Lung (tissue), 12 donors: ENCODE results near the gene ENTREP1. TPM values are rescaled to one million over a fixed set of nuclear protein-coding genes. Genes with fewer than 3 reads are reported as not detected.
"Not testable (repeated sequence)": the region's sequence is repeated elsewhere in the genome, so short reads cannot be mapped to it uniquely, and the experiment has no call there.

ENCODE experiments used
- ATAC-seq: fragments of 200-7000 bp; cut with Tn5 transposase; one replicate; pipeline ENCODE4 v1.9.1; 2020; ENCODE audit warnings: moderate number of reproducible peaks; ENCODE audit not compliant: insufficient read depth, low FRiP score
- DNase-seq, 3 donors: peaks; one replicate each; pipeline ENCODE4 v3.0.0-alpha.2; 2013 to 2017
- H3K27ac ChIP-seq, 2 donors: one replicate each; pipeline ENCODE4 v1.5.1; 2013; ENCODE audit warnings: mild to moderate bottlenecking in 2 of 2, moderate library complexity in 2 of 2, control low read depth in 1 of 2, inconsistent platforms in 1 of 2, low read depth in 1 of 2, low read length in 1 of 2
- H3K27me3 ChIP-seq, 3 donors: one replicate each; pipeline ENCODE4 v1.5.1; 2013; ENCODE audit warnings: low read length in 2 of 3; ENCODE audit not compliant: control insufficient read depth in 3 of 3, insufficient read depth in 3 of 3
- H3K36me3 ChIP-seq, 4 donors: one replicate each; pipeline ENCODE4 v1.5.1; 2013; ENCODE audit warnings: low read length in 4 of 4, mild to moderate bottlenecking in 1 of 4, moderate library complexity in 1 of 4; ENCODE audit not compliant: control insufficient read depth in 4 of 4, insufficient read depth in 4 of 4
- H3K4me1 ChIP-seq, 5 donors: one replicate each; pipeline ENCODE4 v1.5.1; 2013; ENCODE audit warnings: low read length in 5 of 5, mild to moderate bottlenecking in 2 of 5, moderate library complexity in 1 of 5; ENCODE audit not compliant: control insufficient read depth in 5 of 5, insufficient read depth in 5 of 5
- H3K4me3 ChIP-seq: one replicate; pipeline ENCODE4 v1.5.1; 2013; ENCODE audit warnings: mild to moderate bottlenecking, control low read depth, moderate library complexity
- H3K9ac ChIP-seq, 2 donors: one replicate each; pipeline ENCODE4 v1.5.1; 2013; ENCODE audit warnings: low read length in 2 of 2, control low read depth in 1 of 2; ENCODE audit not compliant: insufficient read depth in 1 of 2
- H3K9me3 ChIP-seq, 4 donors: one replicate each; pipeline ENCODE4 v1.5.1; 2013; ENCODE audit warnings: low read length in 3 of 4, mild to moderate bottlenecking in 1 of 4, moderate library complexity in 1 of 4; ENCODE audit not compliant: control insufficient read depth in 4 of 4, insufficient read depth in 3 of 4
- CTCF ChIP-seq: IDR thresholded peaks from 2 replicates; pipeline ENCODE4 v1.5.1; 2012; ENCODE audit warnings: mild to moderate bottlenecking; ENCODE audit errors: control extremely low read depth, extremely low read depth
- WGBS, 2 donors: extraction: QIAGEN DNeasy Blood & Tissue Kit; methylation state at CpG; one replicate each; pipeline ENCODE4 v1.1.7; 2013; 5-methylcytosine and 5-hydroxymethylcytosine counted together
- polyA plus RNA-seq, 2 donors: library from polyadenylated mRNA; stranded (reverse); fragments of 200-250 nt; gene quantifications; one replicate each; pipeline ENCODE4 v1.2.1, GENCODE V29; 2013
- total RNA-seq, 2 donors: library from RNA; depleted of rRNA in 1 of 2; stranded (reverse); fragments of >200 nt in 1 of 2; gene quantifications; one replicate each; pipeline ENCODE4 v1.2.1, GENCODE V29; 2014 to 2021
- donor health status: control.
- donor health status: control.
- donor health status: Bipolar disorder and iron deficiency.
- donor health status: healthy.
- donor health status: DM: yes; HTN: yes; CAD: no.

The ENTREP1 gene
- total and polyA plus RNA-seq, 4 donors = 3.7 to 47.9 (median 18.3) TPM

- WGBS, 2 donors = 65 to 77% methylated on average over 12 of the region's 12 CpGs
- no peaks in the 10 kb centered on the region for H3K36me3 ChIP-seq
- H3K4me3 ChIP-seq = no peak overlapping the region
- no peak for TF ChIP-seq CTCF
- H3K9ac ChIP-seq = no peak overlapping the region
- peaks cover 0 to 3% (median 1%) of the 10 kb centered on the region in 5 donors for H3K4me1 ChIP-seq
- ATAC-seq = no peak
- peaks cover 0 to 3% (median 0%) of the 10 kb centered on the region in 4 donors for H3K9me3 ChIP-seq
- DNase-seq = no peak
- peak overlapping the region in 1 of 2 donors; percentile 9 for H3K27ac ChIP-seq
- no peaks in the 10 kb centered on the region for H3K27me3 ChIP-seq
Observed at GRCh38 chr9:69397384-69398214, 72.6 kb downstream of the ENTREP1 start.

- no peak for TF ChIP-seq CTCF
- Histone ChIP-seq H3K9me3 (peaks cover 0 to 3% (median 0%) of the 10 kb centered on the region in 4 donors), H3K4me1 (no peaks in the 10 kb centered on the region), H3K36me3 (no peaks in the 10 kb centered on the region), H3K27ac (no peak overlapping the region), H3K27me3 (no peaks in the 10 kb centered on the region), H3K4me3 (no peak overlapping the region), H3K9ac (no peak overlapping the region)
- 91 to 97% methylated on average over 1 of the region's 1 CpG for WGBS, 2 donors
- ATAC-seq (no peak), DNase-seq (no peak)
Observed at GRCh38 chr9:69400470-69400869, 75.5 kb downstream of the ENTREP1 start.

DNA sequence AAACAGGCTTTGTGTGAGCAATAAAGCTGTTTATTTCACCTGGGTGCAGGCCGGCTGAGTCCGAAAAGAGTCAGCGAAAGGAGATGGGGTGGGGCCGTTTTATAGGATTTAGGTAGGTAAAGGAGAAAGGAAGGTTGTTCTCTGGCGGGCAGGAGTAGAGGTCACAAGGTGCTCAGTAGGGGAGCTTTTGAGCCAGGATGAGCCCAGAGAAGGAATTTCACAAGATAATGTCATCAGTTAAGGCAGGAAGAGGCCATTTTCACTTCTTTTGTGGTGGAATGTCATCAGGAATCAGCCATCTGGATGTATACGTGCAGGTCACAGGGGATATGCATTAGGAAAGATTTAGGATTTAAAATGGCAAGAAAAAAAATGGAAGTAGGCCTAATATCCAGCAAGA is 84.9 kb downstream of the ENTREP1 start:
- not testable (repeated sequence) for H3K9me3 ChIP-seq, H3K27ac ChIP-seq
- WGBS, 2 donors = 90 to 94% methylated on average over 6 of the region's 6 CpGs

GRCh38 chr9:69411246-69411645 is 86.2 kb downstream of the ENTREP1 start:
- 96 to 98% methylated on average over 3 of the region's 3 CpGs for WGBS, 2 donors
- H3K27me3 ChIP-seq = no peaks in the 10 kb centered on the region
- H3K9me3 ChIP-seq = no peaks in the 10 kb centered on the region
- H3K9ac ChIP-seq = no peak overlapping the region
- no peaks in the 10 kb centered on the region for H3K36me3 ChIP-seq
- no peak for TF ChIP-seq CTCF
- H3K4me3 ChIP-seq = no peak overlapping the region
- peaks cover 0 to 3% (median 0%) of the 10 kb centered on the region in 5 donors for H3K4me1 ChIP-seq
- ATAC-seq (no peak), DNase-seq (no peak)
- H3K27ac ChIP-seq = no peak overlapping the region

More for the DNA sequence above, 84.9 kb downstream of the ENTREP1 start:
- not testable (repeated sequence) for H3K27me3 ChIP-seq, H3K36me3 ChIP-seq, DNase-seq, H3K4me1 ChIP-seq, ATAC-seq, H3K9ac ChIP-seq, H3K4me3 ChIP-seq
